Esophagus squamous epithelium (tissue), 4 donors: ENCODE results near the gene RNF26.

Experiments used
- CTCF ChIP-seq, 6 experiments: fragments of 450-650 bp in 4 of 6; fragments of 200-600 bp in 2 of 6; sonication (generic) in 2 of 6; IDR thresholded peaks; one replicate each; pipeline ENCODE4 v1.5.1; 2016 to 2019; ENCODE audit warnings: antibody characterized with exemption in 6 of 6, mild to moderate bottlenecking in 4 of 6, moderate library complexity in 4 of 6
- POLR2A ChIP-seq, 4 donors: fragments of 450-650 bp; IDR thresholded peaks; one replicate each; pipeline ENCODE4 v1.6.1; 2017; ENCODE audit warnings: antibody characterized with exemption in 4 of 4, mild to moderate bottlenecking in 4 of 4, moderate library complexity in 3 of 4

DNA sequence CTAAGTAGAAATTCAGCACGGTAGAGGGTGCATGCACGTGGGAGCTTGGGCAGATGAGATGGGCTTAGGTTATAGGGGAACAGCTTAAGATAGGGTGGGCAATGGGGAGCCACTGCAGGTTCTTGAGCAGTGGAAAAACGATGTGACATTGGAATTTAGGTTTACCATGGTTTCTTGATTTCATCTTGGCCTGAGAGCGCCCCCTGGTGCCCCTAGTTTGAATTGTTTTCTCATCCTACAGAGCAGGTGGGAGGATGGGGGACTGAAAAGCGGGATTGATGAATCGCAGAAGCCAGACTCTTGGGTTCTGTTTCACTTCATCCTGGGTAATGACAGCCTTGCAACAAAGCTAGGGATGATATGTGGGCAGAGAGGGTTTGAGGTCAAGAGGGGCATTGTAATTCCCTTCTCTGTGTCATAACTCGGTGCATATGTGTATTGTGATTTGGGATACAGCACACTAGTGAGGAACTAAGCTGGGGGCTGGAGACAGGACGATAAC, 10.7 kb upstream of the RNF26 start:
- TF ChIP-seq CTCF (IDR thresholded peaks at IDR 0.05) (peak; percentile 42 to 90 (median 71)), POLR2A (IDR thresholded peaks at IDR 0.05) (no peak)
